GM19023 (cell line): ENCODE data around the gene UBE2R2.
"Not testable (repeated sequence)": the region's sequence is repeated elsewhere in the genome, so short reads cannot be mapped to it uniquely, and the experiment has no call there.

Experiments used
- ATAC-seq: cut with Tn5 transposase; IDR thresholded peaks from one replicate; pipeline ENCODE4 v1.9.1; 2021; ENCODE audit warnings: mild to moderate bottlenecking, moderate library complexity; ENCODE audit not compliant: unreplicated experiment

The UBE2R2 gene

GRCh38 chr9:33924978-33925797 lies 108.2 kb downstream of the UBE2R2 start:
- ATAC-seq = no peak

- ATAC-seq = no peak
Measured at GRCh38 chr9:33926746-33927485, 110.0 kb downstream of the UBE2R2 start.

- ATAC-seq = no peak
Measured at GRCh38 chr9:33927694-33928093, 110.7 kb downstream of the UBE2R2 start.

GRCh38 chr9:33931326-33931725 lies 114.4 kb downstream of the UBE2R2 start:
- no peak for ATAC-seq

- ATAC-seq = no peak
Measured at GRCh38 chr9:33932078-33932807, 115.3 kb downstream of the UBE2R2 start.

GRCh38 chr9:33934188-33934878 lies 117.4 kb downstream of the UBE2R2 start:
- no peak for ATAC-seq

- no peak for ATAC-seq
Measured at GRCh38 chr9:33939924-33940874, 123.2 kb downstream of the UBE2R2 start.

- ATAC-seq = no peak
Measured at GRCh38 chr9:33942471-33943083, 125.6 kb downstream of the UBE2R2 start.

GRCh38 chr9:33943389-33943788 lies 126.4 kb downstream of the UBE2R2 start:
- ATAC-seq = no peak

GRCh38 chr9:33946779-33947535 lies 130.0 kb downstream of the UBE2R2 start:
- no peak for ATAC-seq

GRCh38 chr9:33950371-33950770 lies 133.4 kb downstream of the UBE2R2 start:
- ATAC-seq = no peak

GRCh38 chr9:33952066-33952465 lies 135.1 kb downstream of the UBE2R2 start:
- ATAC-seq = no peak

GRCh38 chr9:33956544-33956943 lies 139.6 kb downstream of the UBE2R2 start:
- no peak for ATAC-seq

- no peak for ATAC-seq
Measured at GRCh38 chr9:33959725-33960124, 142.8 kb downstream of the UBE2R2 start.

GRCh38 chr9:33962468-33962867 lies 145.5 kb downstream of the UBE2R2 start:
- ATAC-seq = not testable (repeated sequence)

GRCh38 chr9:33964086-33964768 lies 147.3 kb downstream of the UBE2R2 start:
- no peak for ATAC-seq
